Erythroblast (primary cell): Measurements from ENCODE around the gene GNG7.

Experiments used
- GATA1 ChIP-seq: IDR thresholded peaks from 2 replicates; pipeline ENCODE4 v1.6.1; 2011; ENCODE audit warnings: low read depth, mild to moderate bottlenecking, control low read depth, low read length, moderate library complexity
- POLR2A ChIP-seq: IDR thresholded peaks from 2 replicates; pipeline ENCODE4 v1.6.1; 2011; ENCODE audit warnings: mild to moderate bottlenecking, low read length

DNA sequence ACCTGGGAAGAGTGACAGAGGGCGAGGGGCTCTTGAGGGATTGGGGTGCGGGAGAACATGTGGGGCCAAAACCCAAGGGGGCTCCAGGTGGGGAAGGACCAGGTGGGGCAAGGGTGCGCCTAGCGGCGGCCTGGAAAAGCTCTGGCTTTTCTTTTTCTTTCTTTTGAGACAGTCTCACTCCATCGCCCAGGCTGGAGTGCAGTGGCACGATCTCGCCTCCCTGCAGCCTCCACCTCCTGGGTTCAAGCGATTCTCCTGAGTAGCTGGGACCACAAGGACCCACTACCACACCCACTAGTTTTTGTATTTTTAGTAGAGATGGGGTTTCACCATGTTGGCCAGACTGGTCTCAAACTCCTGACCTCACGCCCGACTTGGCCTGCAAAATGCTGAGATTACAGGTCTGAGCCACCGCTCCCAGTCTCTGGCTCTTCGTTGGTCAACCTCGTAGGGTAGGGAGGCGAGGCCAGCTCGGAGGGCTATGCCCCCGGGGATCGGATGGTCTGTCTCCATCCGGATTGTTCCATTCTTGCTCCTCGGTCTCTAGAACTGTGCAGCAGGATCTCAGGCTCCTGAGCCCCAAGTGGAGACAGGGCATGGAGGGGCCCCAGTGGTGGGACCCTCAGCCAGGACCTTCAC lies 222.8 kb downstream of the GNG7 start:
- TF ChIP-seq POLR2A (no peak), GATA1 (no peak)
